ENCODE data around the gene KIR2DL1.
"Not testable (repeated sequence)": the region's sequence is repeated elsewhere in the genome, so short reads cannot be mapped to it uniquely, and the experiment has no call there.

The KIR2DL1 gene

GRCh38 chr19:54769646-54770045 is at the start of gene KIR2DL1:
Gene KIR2DL1 (plus strand): TSS chr19:54769793. CDS start chr19:54769851, 58 bp downstream.
- not testable (repeated sequence) for H2AFZ ChIP-seq (ENCODE audit: low read length); DNase-seq; H3K27ac ChIP-seq (ENCODE audit: low read length); H3K9me2 ChIP-seq (replicated peaks; ENCODE audit: insufficient read depth, low read length); H3K9me3 ChIP-seq (replicated peaks; ENCODE audit: insufficient read depth, low read length); H4K20me1 ChIP-seq (ENCODE audit: insufficient read depth, low read length); H3F3A ChIP-seq (ENCODE audit: insufficient read depth, low read length); H3K27me3 ChIP-seq (replicated peaks; ENCODE audit: insufficient read depth, low read length); H3K4me3 ChIP-seq (ENCODE audit: low read length); H3K79me2 ChIP-seq (ENCODE audit: low read length); H3K4me1 ChIP-seq (ENCODE audit: low read length); H3K36me3 ChIP-seq (replicated peaks; ENCODE audit: insufficient read depth, low read length); H3K4me2 ChIP-seq (ENCODE audit: low read depth, low read length); H3K9ac ChIP-seq (ENCODE audit: low read length)

DNA sequence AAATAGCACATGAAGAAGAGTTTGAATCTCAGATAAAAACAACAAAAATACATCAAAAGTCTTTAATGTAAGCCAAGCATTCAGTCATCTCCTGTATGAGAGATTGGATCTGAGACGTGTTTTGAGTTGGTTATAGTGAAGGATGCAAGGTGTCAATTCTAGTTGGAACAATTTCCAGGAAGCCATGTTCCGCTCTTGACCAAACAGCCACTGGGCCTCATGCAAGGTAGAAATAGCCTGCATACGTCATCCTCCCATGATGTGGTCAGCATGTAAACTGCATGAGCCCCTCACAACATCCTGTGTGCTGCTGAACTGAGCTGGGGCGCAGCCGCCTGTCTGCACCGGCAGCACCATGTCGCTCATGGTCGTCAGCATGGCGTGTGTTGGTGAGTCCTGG is 45.5 kb upstream of the KIR2DL1 start, which contains the start of gene KIR3DL3:
TSS of gene KIR3DL3 (plus strand) at position 301 of the 400 bp plus-strand sequence. CDS start at position 356, 55 bp downstream.
- H3K27ac ChIP-seq (ENCODE audit: low read length), result no peak within 1 kb of the TSS
- H3K27me3 ChIP-seq (replicated peaks; ENCODE audit: insufficient read depth, low read length), result peaks cover 41% of the 10 kb centered on the region
- no peaks in the 10 kb centered on the region for H3K9me3 ChIP-seq (replicated peaks; ENCODE audit: insufficient read depth, low read length)
- no peaks in the 10 kb centered on the region for H3K9me2 ChIP-seq (replicated peaks; ENCODE audit: insufficient read depth, low read length)
- no peak within 1 kb of the TSS for H2AFZ ChIP-seq (ENCODE audit: low read length)
- no peaks in the 10 kb centered on the region for H3K79me2 ChIP-seq (ENCODE audit: low read length)
- no peak within 1 kb of the TSS for H3K4me2 ChIP-seq (ENCODE audit: low read depth, low read length)
- no peak for TF ChIP-seq EZH2 (optimal IDR thresholded peaks at IDR 0.05; ENCODE audit: low read depth, low read length)
- TF ChIP-seq, protein P1, sequence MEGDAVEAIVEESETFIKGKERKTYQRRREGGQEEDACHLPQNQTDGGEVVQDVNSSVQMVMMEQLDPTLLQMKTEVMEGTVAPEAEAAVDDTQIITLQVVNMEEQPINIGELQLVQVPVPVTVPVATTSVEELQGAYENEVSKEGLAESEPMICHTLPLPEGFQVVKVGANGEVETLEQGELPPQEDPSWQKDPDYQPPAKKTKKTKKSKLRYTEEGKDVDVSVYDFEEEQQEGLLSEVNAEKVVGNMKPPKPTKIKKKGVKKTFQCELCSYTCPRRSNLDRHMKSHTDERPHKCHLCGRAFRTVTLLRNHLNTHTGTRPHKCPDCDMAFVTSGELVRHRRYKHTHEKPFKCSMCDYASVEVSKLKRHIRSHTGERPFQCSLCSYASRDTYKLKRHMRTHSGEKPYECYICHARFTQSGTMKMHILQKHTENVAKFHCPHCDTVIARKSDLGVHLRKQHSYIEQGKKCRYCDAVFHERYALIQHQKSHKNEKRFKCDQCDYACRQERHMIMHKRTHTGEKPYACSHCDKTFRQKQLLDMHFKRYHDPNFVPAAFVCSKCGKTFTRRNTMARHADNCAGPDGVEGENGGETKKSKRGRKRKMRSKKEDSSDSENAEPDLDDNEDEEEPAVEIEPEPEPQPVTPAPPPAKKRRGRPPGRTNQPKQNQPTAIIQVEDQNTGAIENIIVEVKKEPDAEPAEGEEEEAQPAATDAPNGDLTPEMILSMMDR (IDR thresholded peaks at IDR 0.05; ENCODE audit: low read length), result no peak
- TF ChIP-seq EZH2phosphoT487 (IDR thresholded peaks at IDR 0.05; ENCODE audit: low read length), result no peak
- DNase-seq, result no peak
- no peaks in the 10 kb centered on the region for H3K36me3 ChIP-seq (replicated peaks; ENCODE audit: insufficient read depth, low read length)
- H3K4me3 ChIP-seq (ENCODE audit: low read length), result no peak within 1 kb of the TSS
- H4K20me1 ChIP-seq (ENCODE audit: insufficient read depth, low read length), result no peaks in the 10 kb centered on the region
- no peaks in the 10 kb centered on the region for H3F3A ChIP-seq (ENCODE audit: insufficient read depth, low read length)
- no peaks in the 10 kb centered on the region for H3K4me1 ChIP-seq (ENCODE audit: low read length)
- H3K9ac ChIP-seq (ENCODE audit: low read length), result no peak within 1 kb of the TSS

GRCh38 chr19:54724644-54725043 is 44.9 kb upstream of the KIR2DL1 start:
- Histone ChIP-seq H3K36me3 (replicated peaks; ENCODE audit: insufficient read depth, low read length) (no peaks in the 10 kb centered on the region), H3K4me1 (ENCODE audit: low read length) (no peaks in the 10 kb centered on the region), H3K4me2 (ENCODE audit: low read depth, low read length) (no peak overlapping the region), H3K79me2 (ENCODE audit: low read length) (no peaks in the 10 kb centered on the region), H4K20me1 (ENCODE audit: insufficient read depth, low read length) (no peaks in the 10 kb centered on the region), H2AFZ (ENCODE audit: low read length) (no peak overlapping the region), H3K9me2 (replicated peaks; ENCODE audit: insufficient read depth, low read length) (no peaks in the 10 kb centered on the region), H3K4me3 (ENCODE audit: low read length) (no peak overlapping the region), H3K9me3 (replicated peaks; ENCODE audit: insufficient read depth, low read length) (no peaks in the 10 kb centered on the region), H3K27ac (ENCODE audit: low read length) (no peak overlapping the region), H3K9ac (ENCODE audit: low read length) (no peak overlapping the region), H3F3A (ENCODE audit: insufficient read depth, low read length) (no peaks in the 10 kb centered on the region), H3K27me3 (replicated peaks; ENCODE audit: insufficient read depth, low read length) (peaks cover 38% of the 10 kb centered on the region)
- DNase-seq, result no peak
- TF ChIP-seq EZH2 (optimal IDR thresholded peaks at IDR 0.05; ENCODE audit: low read depth, low read length) (no peak), EZH2phosphoT487 (IDR thresholded peaks at IDR 0.05; ENCODE audit: low read length) (no peak)
- TF ChIP-seq, protein P1 (IDR thresholded peaks at IDR 0.05; ENCODE audit: low read length), result no peak

GRCh38 chr19:54725321-54725720 is 44.3 kb upstream of the KIR2DL1 start:
- Histone ChIP-seq H3K9me3 (replicated peaks; ENCODE audit: insufficient read depth, low read length) (no peaks in the 10 kb centered on the region), H3K9ac (ENCODE audit: low read length) (no peak overlapping the region), H3K4me1 (ENCODE audit: low read length) (no peaks in the 10 kb centered on the region), H3K79me2 (ENCODE audit: low read length) (no peaks in the 10 kb centered on the region), H3K4me2 (ENCODE audit: low read depth, low read length) (no peak overlapping the region), H3K4me3 (ENCODE audit: low read length) (no peak overlapping the region), H3K27ac (ENCODE audit: low read length) (no peak overlapping the region), H3F3A (ENCODE audit: insufficient read depth, low read length) (no peaks in the 10 kb centered on the region), H3K27me3 (replicated peaks; ENCODE audit: insufficient read depth, low read length) (peaks cover 38% of the 10 kb centered on the region), H4K20me1 (ENCODE audit: insufficient read depth, low read length) (no peaks in the 10 kb centered on the region), H2AFZ (ENCODE audit: low read length) (no peak overlapping the region), H3K36me3 (replicated peaks; ENCODE audit: insufficient read depth, low read length) (no peaks in the 10 kb centered on the region), H3K9me2 (replicated peaks; ENCODE audit: insufficient read depth, low read length) (no peaks in the 10 kb centered on the region)
- no peak for TF ChIP-seq EZH2phosphoT487 (IDR thresholded peaks at IDR 0.05; ENCODE audit: low read length)
- TF ChIP-seq, protein P1 (IDR thresholded peaks at IDR 0.05; ENCODE audit: low read length), result no peak
- TF ChIP-seq EZH2 (optimal IDR thresholded peaks at IDR 0.05; ENCODE audit: low read depth, low read length), result no peak
- no peak for DNase-seq
